ENCODE data around the gene RAB7A. TPM values are rescaled to one million over a fixed set of nuclear protein-coding genes. Genes with fewer than 3 reads are reported as not detected.

RAB7A gene
- total RNA-seq, 4 donors from 2014 or later = 98.9 to 114 (median 110) TPM

- 0% methylated on average over 1 of the region's 4 CpGs; no CpG with 5 or more reads in 1 of the 2 donors for WGBS, 2 donors
- intact Hi-C loops (cut with DNase I) = no loop called here
Observed at GRCh38 chr3:128851601-128852000, 125.6 kb downstream of the RAB7A start.

GRCh38 chr3:128853826-128854225 lies 127.8 kb downstream of the RAB7A start:
- DNase-seq = no peak
- no peaks in the 10 kb centered on the region for H3K36me3 ChIP-seq

More at GRCh38 chr3:128851601-128852000, 125.6 kb downstream of the RAB7A start:
- Histone ChIP-seq H3K9me3 (no peaks in the 10 kb centered on the region), H3K4me1 (no peaks in the 10 kb centered on the region), H3K36me3 (no peaks in the 10 kb centered on the region), H3K27ac (no peak overlapping the region), H3K4me3 (replicated peaks in 1 of 3) (no peak overlapping the region), H3K27me3 (no peaks in the 10 kb centered on the region)
- no peak for DNase-seq
- TF ChIP-seq, protein P1, sequence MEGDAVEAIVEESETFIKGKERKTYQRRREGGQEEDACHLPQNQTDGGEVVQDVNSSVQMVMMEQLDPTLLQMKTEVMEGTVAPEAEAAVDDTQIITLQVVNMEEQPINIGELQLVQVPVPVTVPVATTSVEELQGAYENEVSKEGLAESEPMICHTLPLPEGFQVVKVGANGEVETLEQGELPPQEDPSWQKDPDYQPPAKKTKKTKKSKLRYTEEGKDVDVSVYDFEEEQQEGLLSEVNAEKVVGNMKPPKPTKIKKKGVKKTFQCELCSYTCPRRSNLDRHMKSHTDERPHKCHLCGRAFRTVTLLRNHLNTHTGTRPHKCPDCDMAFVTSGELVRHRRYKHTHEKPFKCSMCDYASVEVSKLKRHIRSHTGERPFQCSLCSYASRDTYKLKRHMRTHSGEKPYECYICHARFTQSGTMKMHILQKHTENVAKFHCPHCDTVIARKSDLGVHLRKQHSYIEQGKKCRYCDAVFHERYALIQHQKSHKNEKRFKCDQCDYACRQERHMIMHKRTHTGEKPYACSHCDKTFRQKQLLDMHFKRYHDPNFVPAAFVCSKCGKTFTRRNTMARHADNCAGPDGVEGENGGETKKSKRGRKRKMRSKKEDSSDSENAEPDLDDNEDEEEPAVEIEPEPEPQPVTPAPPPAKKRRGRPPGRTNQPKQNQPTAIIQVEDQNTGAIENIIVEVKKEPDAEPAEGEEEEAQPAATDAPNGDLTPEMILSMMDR (IDR thresholded peaks at IDR 0.05) = no peak
- no peak for TF ChIP-seq POLR2A (IDR thresholded peaks at IDR 0.05)

DNA sequence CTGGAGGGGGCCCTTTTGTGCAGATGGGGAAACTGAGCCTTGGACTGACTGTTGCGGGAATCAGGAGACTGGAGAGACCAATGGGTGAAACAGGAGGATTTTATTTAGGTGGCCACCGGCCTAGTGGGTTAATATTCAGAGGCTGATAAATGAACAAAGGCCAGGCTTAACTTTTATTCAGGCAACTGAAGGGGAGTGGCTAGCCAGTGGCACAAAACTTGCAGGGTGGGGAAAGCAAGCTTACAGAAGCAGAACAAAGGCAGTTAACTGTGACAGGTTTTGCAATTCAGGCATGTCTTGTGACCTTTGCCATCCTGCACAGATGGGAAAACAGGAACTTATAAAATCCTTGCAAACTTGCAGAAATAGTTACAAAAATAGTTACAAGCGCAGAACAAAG lies 128.5 kb downstream of the RAB7A start:
- DNase-seq = no peak
- 83 to 89% methylated on average over 3 of the region's 3 CpGs for WGBS, 2 donors
- no peaks in the 10 kb centered on the region for H3K9me3 ChIP-seq
- H3K4me1 ChIP-seq = no peaks in the 10 kb centered on the region
- H3K36me3 ChIP-seq = no peaks in the 10 kb centered on the region
- H3K4me3 ChIP-seq (replicated peaks in 1 of 3) = no peak overlapping the region
- intact Hi-C loops (cut with DNase I) = no loop called here
- TF ChIP-seq, protein P1 (IDR thresholded peaks at IDR 0.05) = no peak
- TF ChIP-seq POLR2A (IDR thresholded peaks at IDR 0.05) = no peak
- H3K27me3 ChIP-seq = no peaks in the 10 kb centered on the region
- H3K27ac ChIP-seq = no peak overlapping the region

More at GRCh38 chr3:128853826-128854225, 127.8 kb downstream of the RAB7A start:
- TF ChIP-seq POLR2A (IDR thresholded peaks at IDR 0.05) = no peak
- TF ChIP-seq, protein P1 (IDR thresholded peaks at IDR 0.05) = no peak
- Histone ChIP-seq H3K27ac (no peak overlapping the region), H3K27me3 (no peaks in the 10 kb centered on the region), H3K4me1 (no peaks in the 10 kb centered on the region), H3K4me3 (replicated peaks in 1 of 3) (no peak overlapping the region), H3K9me3 (no peaks in the 10 kb centered on the region)
- 89% methylated on average over 5 of the region's 5 CpGs; no CpG with 5 or more reads in 1 of the 2 donors for WGBS, 2 donors
- intact Hi-C loops (cut with DNase I) = no loop called here

GRCh38 chr3:128855569-128855968 lies 129.6 kb downstream of the RAB7A start:
- intact Hi-C loops (cut with DNase I) = no loop called here

GRCh38 chr3:128858167-128858566 lies 132.2 kb downstream of the RAB7A start:
- no peaks in the 10 kb centered on the region for H3K4me1 ChIP-seq
- H3K9me3 ChIP-seq = no peaks in the 10 kb centered on the region
- no peaks in the 10 kb centered on the region for H3K27me3 ChIP-seq
- H3K4me3 ChIP-seq (replicated peaks in 1 of 3) = no peak overlapping the region
- TF ChIP-seq, protein P1 (IDR thresholded peaks at IDR 0.05) = no peak
- no peak for TF ChIP-seq POLR2A (IDR thresholded peaks at IDR 0.05)
- no peak overlapping the region for H3K27ac ChIP-seq
- intact Hi-C loops (cut with DNase I) = no loop called here
- 80 to 96% methylated on average over 2 to 3 of the region's 3 CpGs for WGBS, 2 donors
- H3K36me3 ChIP-seq = no peaks in the 10 kb centered on the region
- no peak for DNase-seq

More at GRCh38 chr3:128855569-128855968, 129.6 kb downstream of the RAB7A start:
- no peak for DNase-seq
- no peak for TF ChIP-seq POLR2A (IDR thresholded peaks at IDR 0.05)
- TF ChIP-seq, protein P1 (IDR thresholded peaks at IDR 0.05) = no peak
- H3K27ac ChIP-seq = no peak overlapping the region
- 57 to 87% methylated on average over 4 of the region's 4 CpGs for WGBS, 2 donors
- H3K4me1 ChIP-seq = no peaks in the 10 kb centered on the region
- no peak overlapping the region for H3K4me3 ChIP-seq (replicated peaks in 1 of 3)
- no peaks in the 10 kb centered on the region for H3K36me3 ChIP-seq
- H3K27me3 ChIP-seq = no peaks in the 10 kb centered on the region
- H3K9me3 ChIP-seq = no peaks in the 10 kb centered on the region

Measured in thyroid gland (tissue), 4 donors.